ENCODE results near the gene C3orf18. TPM values are rescaled to one million over a fixed set of nuclear protein-coding genes. Genes with fewer than 3 reads are reported as not detected.

Gene C3orf18
- total and polyA plus RNA-seq, 2 experiments from 2014 or later: 2.9 to 5.6 TPM

- Histone ChIP-seq H3K27ac (peak overlapping the region; percentile 97), H3K4me1 (ENCODE audit: insufficient read depth) (peaks cover 29% of the 10 kb centered on the region), H3K9me3 (ENCODE audit: low read depth) (no peaks in the 10 kb centered on the region), H3K27me3 (no peaks in the 10 kb centered on the region), H3K79me2 (no peaks in the 10 kb centered on the region), H3K4me2 (no peak overlapping the region), H3K36me3 (replicated peaks; ENCODE audit: insufficient read depth, low read depth) (no peaks in the 10 kb centered on the region), H4K20me1 (ENCODE audit: insufficient read depth, poor library complexity, severe bottlenecking) (no peaks in the 10 kb centered on the region), H3K4me3 (no peak overlapping the region), H3K9me2 (replicated peaks; ENCODE audit: insufficient read depth) (no peaks in the 10 kb centered on the region), H2AFZ (no peak overlapping the region)
- 82% methylated on average over 9 of the region's 9 CpGs for WGBS (ENCODE audit: low lambda C conversion rate, missing lambda C conversion rate)
- peak; percentile 50 for DNase-seq (ENCODE audit: low spot score)
- TF ChIP-seq CTCF (IDR thresholded peaks at IDR 0.05; ENCODE audit: poor library complexity): no peak
- TF ChIP-seq EZH2 (IDR thresholded peaks at IDR 0.05; ENCODE audit: borderline replicate concordance): no peak
- no peak for TF ChIP-seq EZH2phosphoT487 (IDR thresholded peaks at IDR 0.05; ENCODE audit: low read depth, severe bottlenecking, unreplicated experiment)
Observed at GRCh38 chr3:50602595-50603191, 35.1 kb upstream of the C3orf18 start.

- no peaks in the 10 kb centered on the region for H3K9me3 ChIP-seq (ENCODE audit: low read depth)
- no peaks in the 10 kb centered on the region for H3K9me2 ChIP-seq (replicated peaks; ENCODE audit: insufficient read depth)
- peak; percentile 96 for DNase-seq (ENCODE audit: low spot score)
- peak overlapping the region; percentile 97 for H3K27ac ChIP-seq
- H3K4me1 ChIP-seq (ENCODE audit: insufficient read depth): peaks cover 29% of the 10 kb centered on the region
- WGBS (ENCODE audit: low lambda C conversion rate, missing lambda C conversion rate): 17% methylated on average over 14 of the region's 14 CpGs
- no peak overlapping the region for H3K4me3 ChIP-seq
- H3K27me3 ChIP-seq: no peaks in the 10 kb centered on the region
- no peaks in the 10 kb centered on the region for H3K79me2 ChIP-seq
- TF ChIP-seq EZH2 (IDR thresholded peaks at IDR 0.05; ENCODE audit: borderline replicate concordance) (no peak), CTCF (IDR thresholded peaks at IDR 0.05; ENCODE audit: poor library complexity) (no peak), EZH2phosphoT487 (IDR thresholded peaks at IDR 0.05; ENCODE audit: low read depth, severe bottlenecking, unreplicated experiment) (no peak)
- H3K36me3 ChIP-seq (replicated peaks; ENCODE audit: insufficient read depth, low read depth): no peaks in the 10 kb centered on the region
- peak overlapping the region; percentile 58 for H3K4me2 ChIP-seq
- H2AFZ ChIP-seq: no peak overlapping the region
- no peaks in the 10 kb centered on the region for H4K20me1 ChIP-seq (ENCODE audit: insufficient read depth, poor library complexity, severe bottlenecking)
Observed at GRCh38 chr3:50600841-50601591, 33.5 kb upstream of the C3orf18 start.

GRCh38 chr3:50600141-50600753, 32.7 kb upstream of the C3orf18 start:
- WGBS (ENCODE audit: low lambda C conversion rate, missing lambda C conversion rate): 90% methylated on average over 9 of the region's 9 CpGs
- H3K4me1 ChIP-seq (ENCODE audit: insufficient read depth): peaks cover 29% of the 10 kb centered on the region

More at GRCh38 chr3:50600141-50600753, 32.7 kb upstream of the C3orf18 start:
- Histone ChIP-seq H3K9me3 (ENCODE audit: low read depth) (no peaks in the 10 kb centered on the region), H3K27me3 (no peaks in the 10 kb centered on the region), H4K20me1 (ENCODE audit: insufficient read depth, poor library complexity, severe bottlenecking) (no peaks in the 10 kb centered on the region), H3K9me2 (replicated peaks; ENCODE audit: insufficient read depth) (no peaks in the 10 kb centered on the region), H2AFZ (no peak overlapping the region), H3K4me3 (no peak overlapping the region), H3K4me2 (no peak overlapping the region), H3K27ac (peak overlapping the region; percentile 97), H3K79me2 (no peaks in the 10 kb centered on the region), H3K36me3 (replicated peaks; ENCODE audit: insufficient read depth, low read depth) (no peaks in the 10 kb centered on the region)
- DNase-seq (ENCODE audit: low spot score): no peak
- TF ChIP-seq EZH2phosphoT487 (IDR thresholded peaks at IDR 0.05; ENCODE audit: low read depth, severe bottlenecking, unreplicated experiment) (no peak), EZH2 (IDR thresholded peaks at IDR 0.05; ENCODE audit: borderline replicate concordance) (no peak), CTCF (IDR thresholded peaks at IDR 0.05; ENCODE audit: poor library complexity) (no peak)
